DMS153 treated with DMSO at 0.1 percent for 48 hours (cell line): Measurements from ENCODE around the gene GPR84.
"Not testable (repeated sequence)": the region's sequence is repeated elsewhere in the genome, so short reads cannot be mapped to it uniquely, and the experiment has no call there.

ENCODE experiments used
- DNase-seq: peaks from one replicate; lab custom pipeline; 2025; ENCODE audit not compliant: unreplicated experiment; lab: John Stamatoyannopoulos, UW

GPR84 gene

GRCh38 chr12:54356951-54357356, 7.3 kb downstream of the GPR84 start:
- no peak for DNase-seq

- DNase-seq = no peak
These were observed 8.1 kb downstream of the GPR84 start for GRCh38 chr12:54356228-54356627.

GRCh38 chr12:54355104-54355815, 9.0 kb downstream of the GPR84 start:
- no peak for DNase-seq

- DNase-seq = not testable (repeated sequence)
These were observed 10.0 kb downstream of the GPR84 start for GRCh38 chr12:54354271-54354670.

- peak; percentile 40 for DNase-seq
These were observed 11.1 kb downstream of the GPR84 start for GRCh38 chr12:54352891-54353874.

- DNase-seq = peak; percentile 88
These were observed 12.2 kb downstream of the GPR84 start for GRCh38 chr12:54352022-54352531.

GRCh38 chr12:54351341-54351740, 12.9 kb downstream of the GPR84 start:
- no peak for DNase-seq

GRCh38 chr12:54350743-54351142, 13.5 kb downstream of the GPR84 start:
- DNase-seq = no peak

GRCh38 chr12:54349679-54350078, 14.6 kb downstream of the GPR84 start:
- DNase-seq = no peak

- DNase-seq = no peak
These were observed 15.2 kb downstream of the GPR84 start for GRCh38 chr12:54349036-54349435.

- no peak for DNase-seq
These were observed 22.6 kb downstream of the GPR84 start for GRCh38 chr12:54341378-54342300.

- no peak for DNase-seq
These were observed 23.4 kb downstream of the GPR84 start for GRCh38 chr12:54340846-54341245.

GRCh38 chr12:54338698-54339296, 25.5 kb downstream of the GPR84 start:
- no peak for DNase-seq

- DNase-seq = no peak
These were observed 26.2 kb downstream of the GPR84 start for GRCh38 chr12:54337854-54338650.

GRCh38 chr12:54337280-54337842, 26.9 kb downstream of the GPR84 start:
- DNase-seq = no peak

GRCh38 chr12:54333420-54334034, 30.8 kb downstream of the GPR84 start:
- no peak for DNase-seq

GRCh38 chr12:54331461-54331860, 32.8 kb downstream of the GPR84 start:
- DNase-seq = no peak

- no peak for DNase-seq
These were observed 33.8 kb downstream of the GPR84 start for GRCh38 chr12:54330442-54330841.

GRCh38 chr12:54329759-54330158, 34.5 kb downstream of the GPR84 start:
- no peak for DNase-seq
